Neural cell (in vitro differentiated cells): ENCODE measurements around the gene UBE2E1. TPM values are rescaled to one million over a fixed set of nuclear protein-coding genes. Genes with fewer than 3 reads are reported as not detected.

Source experiments
- H2AFZ ChIP-seq: fragments of 200-600, 300-800 bp; sonication (generic), shearing (Covaris generic); 2 replicates; pipeline ENCODE4 v1.6.0; 2014; ENCODE audit warnings: low read depth, mild to moderate bottlenecking, antibody characterized with exemption, low read length, moderate library complexity
- H3F3A ChIP-seq: fragments of 200-600 bp; shearing (Covaris generic); 2 replicates; pipeline ENCODE4 v1.6.1; 2016; ENCODE audit warnings: mild to moderate bottlenecking, moderate library complexity, mixed read lengths, antibody characterized with exemption, low read length; ENCODE audit not compliant: insufficient read depth, poor library complexity, severe bottlenecking
- H3K27ac ChIP-seq: fragments of 200-600, 300-800 bp; sonication (generic), shearing (Covaris generic); 2 replicates; pipeline ENCODE4 v1.5.1; 2014; ENCODE audit warnings: mild to moderate bottlenecking, low read length, moderate library complexity
- H3K27me3 ChIP-seq: fragments of 300-800, 200-600 bp; sonication (generic), shearing (Covaris generic); 2 replicates; pipeline ENCODE4 v1.6.0; 2014; ENCODE audit warnings: mild to moderate bottlenecking, low read depth, low read length, moderate library complexity; ENCODE audit not compliant: insufficient read depth
- H3K36me3 ChIP-seq: fragments of 300-800, 200-600 bp; sonication (generic), shearing (Covaris generic); 2 replicates; pipeline ENCODE4 v1.5.1; 2014; ENCODE audit warnings: mild to moderate bottlenecking, antibody characterized with exemption, low read length, moderate library complexity; ENCODE audit not compliant: insufficient read depth
- H3K4me2 ChIP-seq: fragments of 300-800, 200-600 bp; sonication (generic), shearing (Covaris generic); 2 replicates; pipeline ENCODE4 v1.6.0; 2014; ENCODE audit warnings: mild to moderate bottlenecking, low read length
- H3K4me3 ChIP-seq: fragments of 300-800, 200-600 bp; sonication (generic), shearing (Covaris generic); 2 replicates; pipeline ENCODE4 v1.5.1; 2014; ENCODE audit warnings: mild to moderate bottlenecking, low read length, moderate library complexity
- H3K79me2 ChIP-seq: fragments of 200-600 bp; shearing (Covaris generic); replicated peaks from 2 replicates; pipeline ENCODE4 v1.6.0; 2014; ENCODE audit warnings: mild to moderate bottlenecking, low read length, moderate library complexity; ENCODE audit not compliant: insufficient read depth
- H3K9ac ChIP-seq: fragments of 300-800, 200-600 bp; sonication (generic), shearing (Covaris generic); 2 replicates; pipeline ENCODE4 v1.6.1; 2016; ENCODE audit warnings: mild to moderate bottlenecking, low read length, mixed read lengths
- H3K9me2 ChIP-seq: fragments of 200-600 bp; shearing (Covaris generic); 2 replicates; pipeline ENCODE4 v1.6.1; 2016; ENCODE audit warnings: mild to moderate bottlenecking, low read length, mixed read lengths; ENCODE audit not compliant: insufficient read depth
- H3K9me3 ChIP-seq: fragments of 200-600, 300-800 bp; sonication (generic), shearing (Covaris generic); 2 replicates; pipeline ENCODE4 v1.6.1; 2016; ENCODE audit warnings: mild to moderate bottlenecking, mixed run types, low read length, moderate library complexity, mixed read lengths
- H4K20me1 ChIP-seq: fragments of 200-600 bp; shearing (Covaris generic); 2 replicates; pipeline ENCODE4 v1.6.1; 2016; ENCODE audit warnings: mild to moderate bottlenecking, mixed run types; ENCODE audit not compliant: insufficient read depth
- CTCF ChIP-seq: fragments of 450-650 bp; IDR thresholded peaks from 2 replicates; pipeline ENCODE4 v1.5.1; 2014; ENCODE audit warnings: antibody characterized with exemption, mild to moderate bottlenecking, moderate library complexity; ENCODE audit not compliant: poor library complexity, severe bottlenecking
- EP300 ChIP-seq: fragments of 450-650 bp; conservative IDR thresholded peaks from 2 replicates; pipeline ENCODE4 v1.6.1; 2014; ENCODE audit warnings: antibody characterized with exemption, mild to moderate bottlenecking, moderate library complexity; ENCODE audit not compliant: poor library complexity, severe bottlenecking
- EZH2 ChIP-seq: fragments of 200-600, 300-800 bp; shearing (Covaris generic), sonication (generic); IDR thresholded peaks from 2 replicates; pipeline ENCODE4 v1.6.1; 2014; ENCODE audit warnings: antibody characterized with exemption, low read length, borderline replicate concordance, mild to moderate bottlenecking; ENCODE audit not compliant: insufficient read depth, poor library complexity, severe bottlenecking
- MXI1 ChIP-seq: fragments of 450-650 bp; conservative IDR thresholded peaks from 2 replicates; pipeline ENCODE4 v1.6.1; 2014; ENCODE audit warnings: antibody characterized with exemption, mild to moderate bottlenecking; ENCODE audit not compliant: poor library complexity, severe bottlenecking
- POLR2AphosphoS5 ChIP-seq: IDR thresholded peaks from 2 replicates; pipeline ENCODE4 v1.6.1; 2012
- RAD21 ChIP-seq: fragments of 450-650 bp; conservative IDR thresholded peaks from 2 replicates; pipeline ENCODE4 v1.6.1; 2014; ENCODE audit warnings: antibody characterized with exemption, mild to moderate bottlenecking, moderate library complexity
- REST ChIP-seq: IDR thresholded peaks from 2 replicates; pipeline ENCODE4 v1.6.1; 2012; ENCODE audit warnings: borderline replicate concordance
- SMC3 ChIP-seq: fragments of 450-650 bp; conservative IDR thresholded peaks from 2 replicates; pipeline ENCODE4 v1.6.1; 2014; ENCODE audit warnings: antibody characterized with exemption, mild to moderate bottlenecking, moderate library complexity; ENCODE audit not compliant: poor library complexity
- TAF1 ChIP-seq: IDR thresholded peaks from 2 replicates; pipeline ENCODE4 v1.6.1; 2012; ENCODE audit warnings: low read depth
- polyA plus RNA-seq: library from polyadenylated mRNA; depleted of rRNA; stranded (reverse); fragments of >200 nt; gene quantifications from 2 replicates; pipeline ENCODE4 v1.2.3, GENCODE V29; 2014

UBE2E1 gene
- polyA plus RNA-seq, 1 donor from 2014 or later: 157 TPM

DNA sequence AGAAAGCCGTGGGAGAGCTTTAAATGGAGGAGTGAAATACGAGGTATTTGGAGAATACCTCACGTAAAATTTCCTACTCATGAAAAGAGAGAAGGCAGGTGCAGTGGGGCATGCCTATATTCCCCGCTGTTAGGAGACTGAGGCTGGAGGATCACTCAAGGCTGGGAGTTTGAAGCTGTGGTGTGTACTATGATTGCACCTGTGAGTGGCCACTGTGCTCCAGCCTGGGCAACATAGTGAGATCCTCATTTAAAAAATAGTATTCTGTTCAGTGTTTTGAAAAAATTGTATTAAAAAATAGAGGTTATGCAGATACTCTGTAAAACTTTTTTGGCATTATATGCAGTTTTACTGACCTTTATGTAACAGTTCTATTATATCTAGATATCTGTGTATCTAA lies 20.0 kb downstream of the UBE2E1 start:
- no peaks in the 10 kb centered on the region for H3K36me3 ChIP-seq
- H3K27ac ChIP-seq: no peak overlapping the region
- TF ChIP-seq EZH2 (no peak), TAF1 (no peak), POLR2AphosphoS5 (no peak), MXI1 (no peak), SMC3 (no peak), REST (no peak), EP300 (no peak), RAD21 (no peak), CTCF (no peak)
- no peak overlapping the region for H3K9ac ChIP-seq
- H3K79me2 ChIP-seq: peaks cover 47% of the 10 kb centered on the region
- H4K20me1 ChIP-seq: no peaks in the 10 kb centered on the region
- no peaks in the 10 kb centered on the region for H3K9me2 ChIP-seq
- H3K4me3 ChIP-seq: no peak overlapping the region
- H3K27me3 ChIP-seq: no peaks in the 10 kb centered on the region
- no peak overlapping the region for H3K4me2 ChIP-seq
- no peaks in the 10 kb centered on the region for H3F3A ChIP-seq
- H2AFZ ChIP-seq: no peak overlapping the region
- no peaks in the 10 kb centered on the region for H3K9me3 ChIP-seq

GRCh38 chr3:23826382-23827064 lies 20.8 kb downstream of the UBE2E1 start:
- no peaks in the 10 kb centered on the region for H4K20me1 ChIP-seq
- H3K79me2 ChIP-seq: peaks cover 49% of the 10 kb centered on the region

More at GRCh38 chr3:23826382-23827064, 20.8 kb downstream of the UBE2E1 start:
- no peak overlapping the region for H3K9ac ChIP-seq
- no peak overlapping the region for H2AFZ ChIP-seq
- H3K4me3 ChIP-seq: no peak overlapping the region
- no peaks in the 10 kb centered on the region for H3K36me3 ChIP-seq
- no peaks in the 10 kb centered on the region for H3K27me3 ChIP-seq
- H3K9me3 ChIP-seq: no peaks in the 10 kb centered on the region
- TF ChIP-seq POLR2AphosphoS5: no peak
- no peak for TF ChIP-seq SMC3
- TF ChIP-seq EZH2: no peak
- no peak for TF ChIP-seq EP300
- no peak for TF ChIP-seq REST
- TF ChIP-seq RAD21: no peak
- TF ChIP-seq MXI1: no peak
- H3F3A ChIP-seq: no peaks in the 10 kb centered on the region
- no peak overlapping the region for H3K4me2 ChIP-seq
- no peaks in the 10 kb centered on the region for H3K9me2 ChIP-seq
- H3K27ac ChIP-seq: no peak overlapping the region
